GM12878 (cell line): ENCODE data around the gene OGFOD3. TPM values are rescaled to one million over a fixed set of nuclear protein-coding genes. Genes with fewer than 3 reads are reported as not detected.

Source experiments
- ATAC-seq: fragments of 200-7000 bp; cut with Tn5 transposase; 3 replicates; pipeline ENCODE4 v1.9.1; 2020; ENCODE audit warnings: mild to moderate bottlenecking, moderate library complexity
- BruUV-seq: library from RNA; stranded (reverse); fragments of 400-500 nt; replicated peaks from 2 replicates; lab custom pipeline; 2021; lab: Mats Ljungman, UMichigan
- CTCF ChIA-PET: fragments of 300-600 bp; sonication (Branson Sonifier 250); formaldehyde crosslinking; extraction: SDS; loops from one replicate; lab custom pipeline; 2021; ENCODE audit warnings: inconsistent platforms; lab: Yijun Ruan, JAX
- POLR2A ChIA-PET: fragments of 350-600 bp; formaldehyde crosslinking; extraction: SDS; loops from one replicate; lab custom pipeline; 2021; ENCODE audit warnings: inconsistent platforms; lab: Charles Lee
- RAD21 ChIA-PET: fragments of 300-600 bp; sonication (Branson Sonifier 250); formaldehyde crosslinking; loops from one replicate; lab custom pipeline; 2023; ENCODE audit warnings: antibody characterized with exemption; ENCODE audit not compliant: unreplicated experiment; lab: Charles Lee
- SMC1A ChIA-PET: fragments of 300-600 bp; sonication (Branson Sonifier 250); formaldehyde crosslinking; loops from one replicate; lab custom pipeline; 2023; ENCODE audit not compliant: unreplicated experiment, uncharacterized antibody; lab: Charles Lee
- DNase-seq: peaks from one replicate; pipeline ENCODE4 v3.0.0-alpha.2; 2011; ENCODE audit warnings: low read depth, low spot score
- FAIRE-seq: peaks from 3 replicates; lab custom pipeline; 2011; peaks lifted over from hg19 to GRCh38; lab: Jason Lieb, UNC
- H2AFZ ChIP-seq: 2 replicates; pipeline ENCODE4 v1.6.0; 2011; ENCODE audit warnings: low read depth, low read length, control low read depth; ENCODE audit not compliant: control insufficient read depth
- H3K27ac ChIP-seq: 2 replicates; pipeline ENCODE4 v1.5.1; 2011; ENCODE audit warnings: control low read depth; ENCODE audit not compliant: control insufficient read depth, insufficient read depth
- H3K27me3 ChIP-seq, 2 experiments: replicated peaks in 1 of 2; 2 replicates each; pipeline versions ENCODE4 v1.6.0 to v1.6.1; 2011; ENCODE audit warnings: low read length in 1 of 2; ENCODE audit not compliant: control insufficient read depth in 2 of 2, insufficient read depth in 2 of 2
- H3K36me3 ChIP-seq, 2 experiments: 2 replicates each; pipeline ENCODE4 v1.5.1; 2011; ENCODE audit warnings: low read length in 1 of 2; ENCODE audit not compliant: control insufficient read depth in 2 of 2, insufficient read depth in 2 of 2
- H3K4me1 ChIP-seq: 2 replicates; pipeline ENCODE4 v1.6.1; 2011; ENCODE audit warnings: mild to moderate bottlenecking, low read length, moderate library complexity, mixed read lengths; ENCODE audit not compliant: control insufficient read depth, insufficient read depth
- H3K4me2 ChIP-seq: 2 replicates; pipeline ENCODE4 v1.6.0; 2011; ENCODE audit warnings: control low read depth; ENCODE audit not compliant: control insufficient read depth, insufficient read depth
- H3K4me3 ChIP-seq: fragments of 200-600 bp; sonication (generic); 2 replicates; pipeline ENCODE4 v1.5.1; 2016
- H3K79me2 ChIP-seq: 2 replicates; pipeline ENCODE4 v1.6.0; 2011; ENCODE audit warnings: low read length; ENCODE audit not compliant: control insufficient read depth, insufficient read depth
- H3K9ac ChIP-seq: 2 replicates; pipeline ENCODE4 v1.8.0; 2011; ENCODE audit warnings: low read length, control low read depth, mixed read lengths; ENCODE audit not compliant: control insufficient read depth, insufficient read depth
- H3K9me3 ChIP-seq: replicated peaks from 3 replicates; pipeline ENCODE4 v1.5.1; 2011; ENCODE audit warnings: mild to moderate bottlenecking, low read length; ENCODE audit not compliant: control insufficient read depth, insufficient read depth
- H4K20me1 ChIP-seq: 2 replicates; pipeline ENCODE4 v1.6.0; 2011; ENCODE audit not compliant: control insufficient read depth, insufficient read depth
- BRCA1 ChIP-seq: IDR thresholded peaks from 2 replicates; pipeline ENCODE4 v1.6.1; 2011; ENCODE audit warnings: low read depth, low read length, improper control_type of control experiment
- CBFB ChIP-seq: IDR thresholded peaks from 2 replicates; pipeline ENCODE4 v1.6.1; 2016; ENCODE audit warnings: antibody characterized with exemption, low read depth
- CHD4 ChIP-seq: fragments of 200-600 bp; sonication (generic); IDR thresholded peaks from 2 replicates; pipeline ENCODE4 v1.6.1; 2016; ENCODE audit warnings: mild to moderate bottlenecking
- CREB1 ChIP-seq: IDR thresholded peaks from 2 replicates; pipeline ENCODE4 v1.6.1; 2012; ENCODE audit warnings: low read depth, mild to moderate bottlenecking, inconsistent platforms
- DPF2 ChIP-seq: fragments of 450-650 bp; IDR thresholded peaks from 2 replicates; pipeline ENCODE4 v1.6.1; 2017; ENCODE audit warnings: mild to moderate bottlenecking
- FOXM1 ChIP-seq: IDR thresholded peaks from 2 replicates; pipeline ENCODE4 v1.6.1; 2012; ENCODE audit warnings: low read depth, mild to moderate bottlenecking, inconsistent platforms, low read length, moderate library complexity
- GABPA ChIP-seq: IDR thresholded peaks from 2 replicates; pipeline ENCODE4 v1.6.1; 2014; ENCODE audit warnings: antibody characterized with exemption, low read depth, mild to moderate bottlenecking, inconsistent platforms
- HDAC6 ChIP-seq: fragments of 200-600 bp; sonication (generic); IDR thresholded peaks from one replicate; pipeline ENCODE4 v1.8.0; 2017; ENCODE audit warnings: antibody characterized with exemption; ENCODE audit not compliant: unreplicated experiment
- IRF5 ChIP-seq: fragments of 450-650 bp; IDR thresholded peaks from 2 replicates; pipeline ENCODE4 v1.6.1; 2017; ENCODE audit warnings: borderline replicate concordance
- LARP7 ChIP-seq: fragments of 450-650 bp; IDR thresholded peaks from 2 replicates; pipeline ENCODE4 v1.6.1; 2017; ENCODE audit warnings: mild to moderate bottlenecking
- MLLT1 ChIP-seq: fragments of 450-650 bp; IDR thresholded peaks from 2 replicates; pipeline ENCODE4 v1.6.1; 2016; ENCODE audit warnings: mild to moderate bottlenecking
- POLR2A ChIP-seq: IDR thresholded peaks from 2 replicates; pipeline ENCODE4 v1.6.1; 2011; ENCODE audit warnings: low read depth, mild to moderate bottlenecking, low read length
- POLR2AphosphoS5 ChIP-seq: IDR thresholded peaks from 2 replicates; pipeline ENCODE4 v1.6.1; 2011; ENCODE audit warnings: mild to moderate bottlenecking, low read length, inconsistent platforms
- RFX5 ChIP-seq: IDR thresholded peaks from 2 replicates; pipeline ENCODE4 v1.6.1; 2011; ENCODE audit warnings: low read depth, low read length, improper control_type of control experiment
- SIX5 ChIP-seq: IDR thresholded peaks from 2 replicates; pipeline ENCODE4 v1.6.1; 2011; ENCODE audit warnings: mild to moderate bottlenecking, low read depth, low read length, moderate library complexity; ENCODE audit not compliant: severe bottlenecking
- SREBF1 ChIP-seq: IDR thresholded peaks from 2 replicates; pipeline ENCODE4 v1.6.1; 2012; ENCODE audit warnings: mild to moderate bottlenecking, low read length
- TBL1XR1 ChIP-seq: IDR thresholded peaks from 2 replicates; pipeline ENCODE4 v1.6.1; 2012; ENCODE audit warnings: low read depth, low read length, improper control_type of control experiment
- USF2 ChIP-seq: IDR thresholded peaks from 2 replicates; pipeline ENCODE4 v1.6.1; 2011; ENCODE audit warnings: low read depth, low read length, improper control_type of control experiment, borderline replicate concordance
- YY1 ChIP-seq: IDR thresholded peaks from 2 replicates; pipeline ENCODE4 v1.6.1; 2011; ENCODE audit warnings: low read depth, mild to moderate bottlenecking, low read length
- ZBED1 ChIP-seq: IDR thresholded peaks from 2 replicates; pipeline ENCODE4 v1.6.1; 2016; ENCODE audit warnings: borderline replicate concordance
- WGBS: methylation state at CpG from one replicate; pipeline ENCODE4 v1.1.6; 2016; ENCODE audit warnings: low lambda C conversion rate; ENCODE audit not compliant: insufficient replicate concordance, insufficient coverage; ENCODE audit errors: missing lambda C conversion rate; 5-methylcytosine and 5-hydroxymethylcytosine counted together
- in situ Hi-C: fragments of 300-500 bp; cut with MboI; formaldehyde crosslinking; loops from 9 replicates; pipeline ENCODE4 v1.14.3; 2018; ENCODE audit warnings: mixed read lengths
- intact Hi-C: fragments of 100-400 bp; cut with micrococcal nuclease; formaldehyde crosslinking; loops from one replicate; pipeline ENCODE4 v1.14.2; 2022; ENCODE audit not compliant: unreplicated experiment
- polyA plus RNA-seq, 11 experiments: library from polyadenylated mRNA; depleted of rRNA in 4 of 11; unstranded in 6 of 11; stranded (reverse) in 5 of 11; fragments of >200 nt; fragmentation: Nextera tagmentation in 4 of 11; fragmentation: Illumina TruSeq in 1 of 11; extraction: Ambion mirVana in 4 of 11; extraction: Trizol in 1 of 11; gene quantifications; 1 replicate in 1 of 11; 2 replicates in 10 of 11; pipeline versions ENCODE4 v1.2.1 to v1.2.3, GENCODE V29; 2011 to 2016; ENCODE audit warnings: inconsistent platforms in 2 of 11, missing spikeins in 2 of 11, low read depth in 1 of 11
- total RNA-seq, 4 experiments: library from RNA; depleted of rRNA in 3 of 4; stranded (reverse); fragments of >200 nt in 3 of 4; fragmentation: Illumina TruSeq in 1 of 4; extraction: Trizol in 1 of 4; gene quantifications; 2 replicates each; pipeline versions ENCODE4 v1.2.1 to v1.2.3, GENCODE V29; 2013 to 2021

The OGFOD3 gene
- total and polyA plus RNA-seq, 10 of the 15 experiments (the other 5 are each of a cell fraction or from before 2014, with no cell fraction given), result 0.48 to 28.4 (median 18.3) TPM

- FAIRE-seq (no peak), ATAC-seq (no peak), DNase-seq (no peak)
- RAD21 ChIA-PET, result interaction anchor here (0.9 kb wide), 1 partner anchor 13 kb away, joined by 3 read pairs; no protein-coding TSS in a partner anchor
- no peaks in the 10 kb centered on the region for H4K20me1 ChIP-seq
- no peaks in the 10 kb centered on the region for H3K27me3 ChIP-seq
- no peak overlapping the region for H3K4me2 ChIP-seq
- intact Hi-C loops (no loop called here), in situ Hi-C loops (no loop called here)
- H3K9me3 ChIP-seq, result no peaks in the 10 kb centered on the region
- SMC1A ChIA-PET, result no interaction called here
- no peak overlapping the region for H2AFZ ChIP-seq
- no peaks in the 10 kb centered on the region for H3K79me2 ChIP-seq
- no TSS peak for BruUV-seq
- WGBS, result 44% methylated on average over 9 of the region's 10 CpGs
- H3K4me3 ChIP-seq, result no peak overlapping the region
- H3K27ac ChIP-seq, result no peak overlapping the region
- H3K4me1 ChIP-seq, result peaks cover 3% of the 10 kb centered on the region
- POLR2A ChIA-PET, result no interaction called here
- no peak for TF ChIP-seq CREB1
- no peak for TF ChIP-seq CHD4
- TF ChIP-seq FOXM1, result no peak
- no peak for TF ChIP-seq POLR2AphosphoS5
- TF ChIP-seq BRCA1, result no peak
- TF ChIP-seq RFX5, result no peak
- TF ChIP-seq TBL1XR1, result no peak
- no peak for TF ChIP-seq HDAC6
- TF ChIP-seq YY1, result no peak
- TF ChIP-seq POLR2A, result no peak
- TF ChIP-seq CBFB, result no peak
- TF ChIP-seq USF2, result no peak
- no peak for TF ChIP-seq MLLT1
- no peak for TF ChIP-seq IRF5
- TF ChIP-seq SIX5, result no peak
- TF ChIP-seq LARP7, result no peak
- TF ChIP-seq GABPA, result no peak
- TF ChIP-seq ZBED1, result no peak
- no peak for TF ChIP-seq SREBF1
- no peak for TF ChIP-seq DPF2
- H3K9ac ChIP-seq, result no peak overlapping the region
- no peaks in the 10 kb centered on the region for H3K36me3 ChIP-seq
- CTCF ChIA-PET, result interaction anchor here (2.8 kb wide), 1 partner anchor 10 kb away, joined by 10 read pairs; no protein-coding TSS in a partner anchor
Measured at GRCh38 chr17:82339634-82340580, 78.5 kb downstream of the OGFOD3 start.
